ENCODE measurements around the gene HGFAC.
"Not testable (repeated sequence)": the region's sequence is repeated elsewhere in the genome, so short reads cannot be mapped to it uniquely, and the experiment has no call there.

Gene HGFAC

GRCh38 chr4:3450643-3451042 lies 8.9 kb downstream of the HGFAC start:
- Histone ChIP-seq H3K9me3 (ENCODE audit: severe bottlenecking) (no peaks in the 10 kb centered on the region), H3K4me1 (ENCODE audit: insufficient read depth, poor library complexity, severe bottlenecking) (peaks cover 4% of the 10 kb centered on the region), H3K27ac (ENCODE audit: poor library complexity, severe bottlenecking) (no peak overlapping the region), H3K27me3 (ENCODE audit: insufficient read depth, poor library complexity, severe bottlenecking) (no peaks in the 10 kb centered on the region), H3K36me3 (ENCODE audit: low read depth) (no peaks in the 10 kb centered on the region), H3K4me3 (ENCODE audit: severe bottlenecking) (no peak overlapping the region)
- TF ChIP-seq, protein P1, sequence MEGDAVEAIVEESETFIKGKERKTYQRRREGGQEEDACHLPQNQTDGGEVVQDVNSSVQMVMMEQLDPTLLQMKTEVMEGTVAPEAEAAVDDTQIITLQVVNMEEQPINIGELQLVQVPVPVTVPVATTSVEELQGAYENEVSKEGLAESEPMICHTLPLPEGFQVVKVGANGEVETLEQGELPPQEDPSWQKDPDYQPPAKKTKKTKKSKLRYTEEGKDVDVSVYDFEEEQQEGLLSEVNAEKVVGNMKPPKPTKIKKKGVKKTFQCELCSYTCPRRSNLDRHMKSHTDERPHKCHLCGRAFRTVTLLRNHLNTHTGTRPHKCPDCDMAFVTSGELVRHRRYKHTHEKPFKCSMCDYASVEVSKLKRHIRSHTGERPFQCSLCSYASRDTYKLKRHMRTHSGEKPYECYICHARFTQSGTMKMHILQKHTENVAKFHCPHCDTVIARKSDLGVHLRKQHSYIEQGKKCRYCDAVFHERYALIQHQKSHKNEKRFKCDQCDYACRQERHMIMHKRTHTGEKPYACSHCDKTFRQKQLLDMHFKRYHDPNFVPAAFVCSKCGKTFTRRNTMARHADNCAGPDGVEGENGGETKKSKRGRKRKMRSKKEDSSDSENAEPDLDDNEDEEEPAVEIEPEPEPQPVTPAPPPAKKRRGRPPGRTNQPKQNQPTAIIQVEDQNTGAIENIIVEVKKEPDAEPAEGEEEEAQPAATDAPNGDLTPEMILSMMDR (IDR thresholded peaks at IDR 0.05; ENCODE audit: poor library complexity, severe bottlenecking), result no peak
- no peak for DNase-seq (ENCODE audit: low spot score)
- ATAC-seq (ENCODE audit: low read depth), result no peak

- no peaks in the 10 kb centered on the region for H3K36me3 ChIP-seq (ENCODE audit: low read depth)
- no peak overlapping the region for H3K4me3 ChIP-seq (ENCODE audit: severe bottlenecking)
- H3K27me3 ChIP-seq (ENCODE audit: insufficient read depth, poor library complexity, severe bottlenecking), result no peaks in the 10 kb centered on the region
- no peak for DNase-seq (ENCODE audit: low spot score)
- no peaks in the 10 kb centered on the region for H3K9me3 ChIP-seq (ENCODE audit: severe bottlenecking)
- no peak overlapping the region for H3K27ac ChIP-seq (ENCODE audit: poor library complexity, severe bottlenecking)
- peak; percentile 64 for ATAC-seq (ENCODE audit: low read depth)
- TF ChIP-seq, protein P1 (IDR thresholded peaks at IDR 0.05; ENCODE audit: poor library complexity, severe bottlenecking), result no peak
- H3K4me1 ChIP-seq (ENCODE audit: insufficient read depth, poor library complexity, severe bottlenecking), result peaks cover 4% of the 10 kb centered on the region
Observed at GRCh38 chr4:3451956-3452355, 10.2 kb downstream of the HGFAC start.

GRCh38 chr4:3452376-3452775 lies 10.6 kb downstream of the HGFAC start:
- Histone ChIP-seq H3K27me3 (ENCODE audit: insufficient read depth, poor library complexity, severe bottlenecking) (no peaks in the 10 kb centered on the region), H3K27ac (ENCODE audit: poor library complexity, severe bottlenecking) (no peak overlapping the region), H3K4me1 (ENCODE audit: insufficient read depth, poor library complexity, severe bottlenecking) (peaks cover 4% of the 10 kb centered on the region), H3K36me3 (ENCODE audit: low read depth) (no peaks in the 10 kb centered on the region), H3K4me3 (ENCODE audit: severe bottlenecking) (no peak overlapping the region), H3K9me3 (ENCODE audit: severe bottlenecking) (no peaks in the 10 kb centered on the region)
- DNase-seq (ENCODE audit: low spot score) (no peak), ATAC-seq (ENCODE audit: low read depth) (0 out of 3 replicates have a peak, but pooled peaks have one; percentile 12)
- TF ChIP-seq, protein P1 (IDR thresholded peaks at IDR 0.05; ENCODE audit: poor library complexity, severe bottlenecking), result peak; percentile 22

DNA sequence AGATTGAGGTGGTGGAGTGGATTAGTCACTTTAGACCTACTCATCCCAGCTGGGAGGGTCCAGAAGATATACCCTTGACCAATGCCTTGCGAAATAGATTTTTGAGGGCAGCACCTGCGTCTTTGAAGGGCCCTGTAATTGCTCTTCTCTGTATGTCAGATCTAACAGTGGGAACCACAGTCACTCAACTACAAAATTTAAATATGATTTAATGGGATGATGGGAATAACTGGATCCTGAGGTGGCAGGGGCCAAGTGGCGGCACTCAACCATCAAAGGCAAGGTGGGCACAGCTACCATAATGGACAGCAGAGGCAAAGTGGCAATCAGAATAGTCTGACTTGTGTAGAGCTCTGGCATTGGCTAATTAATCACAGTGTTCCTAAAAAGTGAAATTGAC lies 13.8 kb downstream of the HGFAC start:
- ATAC-seq (ENCODE audit: low read depth); H3K36me3 ChIP-seq (ENCODE audit: low read depth); H3K4me1 ChIP-seq (ENCODE audit: insufficient read depth, poor library complexity, severe bottlenecking); DNase-seq (ENCODE audit: low spot score); H3K27me3 ChIP-seq (ENCODE audit: insufficient read depth, poor library complexity, severe bottlenecking); H3K4me3 ChIP-seq (ENCODE audit: severe bottlenecking); H3K9me3 ChIP-seq (ENCODE audit: severe bottlenecking); H3K27ac ChIP-seq (ENCODE audit: poor library complexity, severe bottlenecking): not testable (repeated sequence)

GRCh38 chr4:3458371-3458770 lies 16.6 kb downstream of the HGFAC start:
- ATAC-seq (ENCODE audit: low read depth), result no peak

GRCh38 chr4:3459156-3459555 lies 17.4 kb downstream of the HGFAC start:
- peaks cover 13% of the 10 kb centered on the region for H3K27me3 ChIP-seq (ENCODE audit: insufficient read depth, poor library complexity, severe bottlenecking)
- not testable (repeated sequence) for H3K9me3 ChIP-seq (ENCODE audit: severe bottlenecking); H3K27ac ChIP-seq (ENCODE audit: poor library complexity, severe bottlenecking); H3K4me1 ChIP-seq (ENCODE audit: insufficient read depth, poor library complexity, severe bottlenecking); DNase-seq (ENCODE audit: low spot score); H3K4me3 ChIP-seq (ENCODE audit: severe bottlenecking); H3K36me3 ChIP-seq (ENCODE audit: low read depth); ATAC-seq (ENCODE audit: low read depth)

More at GRCh38 chr4:3458371-3458770, 16.6 kb downstream of the HGFAC start:
- no peak overlapping the region for H3K4me3 ChIP-seq (ENCODE audit: severe bottlenecking)
- H3K4me1 ChIP-seq (ENCODE audit: insufficient read depth, poor library complexity, severe bottlenecking), result peaks cover 8% of the 10 kb centered on the region
- no peak overlapping the region for H3K27ac ChIP-seq (ENCODE audit: poor library complexity, severe bottlenecking)
- TF ChIP-seq, protein P1 (IDR thresholded peaks at IDR 0.05; ENCODE audit: poor library complexity, severe bottlenecking), result no peak
- no peaks in the 10 kb centered on the region for H3K9me3 ChIP-seq (ENCODE audit: severe bottlenecking)
- no peak for DNase-seq (ENCODE audit: low spot score)
- peaks cover 7% of the 10 kb centered on the region for H3K27me3 ChIP-seq (ENCODE audit: insufficient read depth, poor library complexity, severe bottlenecking)
- H3K36me3 ChIP-seq (ENCODE audit: low read depth), result no peaks in the 10 kb centered on the region
